HTERT RPE-1 (cell line): ENCODE results near the gene AP3D1.
"Not testable (repeated sequence)": the region's sequence is repeated elsewhere in the genome, so short reads cannot be mapped to it uniquely, and the experiment has no call there.

Experiments used
- in situ Hi-C: fragments of 300-500 bp; cut with MboI; formaldehyde crosslinking; loops from 4 replicates; pipeline ENCODE4 v1.14.3; 2020; ENCODE audit warnings: low sequenced_read_pairs

AP3D1 gene

GRCh38 chr19:2091926-2092525, 59.3 kb downstream of the AP3D1 start:
- in situ Hi-C loops, result not testable (repeated sequence)

DNA sequence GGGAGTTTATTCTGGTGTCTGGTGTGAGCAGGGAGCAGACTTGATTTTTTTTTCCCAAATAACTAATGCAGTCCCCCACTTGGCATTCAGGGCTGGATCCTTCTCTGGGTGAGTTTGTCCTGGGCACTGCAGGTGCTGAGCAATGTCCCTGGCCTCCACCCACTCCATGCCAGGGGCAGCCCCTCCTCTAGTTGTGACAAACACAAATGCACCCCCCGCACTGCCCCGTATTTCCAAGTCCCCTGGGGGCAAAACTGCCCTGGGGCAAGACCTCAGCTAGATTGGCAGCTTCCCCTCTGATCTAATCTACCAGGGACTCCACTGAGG, 61.7 kb downstream of the AP3D1 start:
- in situ Hi-C loops, result no loop called here

DNA sequence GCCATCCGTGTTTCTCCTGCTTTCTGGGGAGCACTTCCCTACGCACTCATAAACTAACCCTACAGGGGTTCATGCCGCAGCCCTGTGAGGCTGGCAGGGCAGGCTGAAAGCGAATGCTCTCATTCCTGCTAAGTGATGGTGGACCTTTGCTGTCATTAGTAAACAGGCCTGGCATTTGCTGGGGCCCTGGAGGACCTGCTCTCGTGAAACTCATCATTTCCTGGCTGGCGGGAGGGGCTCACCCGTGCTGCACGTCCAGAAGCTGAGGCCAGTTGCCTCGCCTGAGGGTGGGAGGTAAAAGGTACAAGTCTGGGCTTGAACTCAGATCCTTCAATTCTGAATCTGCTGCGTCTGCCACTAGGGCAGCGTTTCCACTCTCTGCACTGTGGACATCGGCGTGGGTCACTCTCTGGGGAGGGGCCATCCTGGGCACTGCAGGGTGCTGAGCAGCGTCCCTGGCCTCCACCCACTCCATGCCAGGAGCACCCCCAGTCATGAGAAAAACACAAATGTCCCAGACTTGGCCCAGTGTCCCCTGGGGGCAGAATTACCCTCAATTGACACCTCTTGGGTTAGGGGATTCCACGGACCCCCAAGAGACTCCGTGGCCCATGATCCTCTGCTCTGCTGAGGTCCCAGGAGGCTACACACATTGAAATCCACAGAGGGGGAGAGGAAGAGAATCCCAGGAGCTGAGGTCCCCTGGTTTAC, 62.2 kb downstream of the AP3D1 start:
- in situ Hi-C loops, result no loop called here

DNA sequence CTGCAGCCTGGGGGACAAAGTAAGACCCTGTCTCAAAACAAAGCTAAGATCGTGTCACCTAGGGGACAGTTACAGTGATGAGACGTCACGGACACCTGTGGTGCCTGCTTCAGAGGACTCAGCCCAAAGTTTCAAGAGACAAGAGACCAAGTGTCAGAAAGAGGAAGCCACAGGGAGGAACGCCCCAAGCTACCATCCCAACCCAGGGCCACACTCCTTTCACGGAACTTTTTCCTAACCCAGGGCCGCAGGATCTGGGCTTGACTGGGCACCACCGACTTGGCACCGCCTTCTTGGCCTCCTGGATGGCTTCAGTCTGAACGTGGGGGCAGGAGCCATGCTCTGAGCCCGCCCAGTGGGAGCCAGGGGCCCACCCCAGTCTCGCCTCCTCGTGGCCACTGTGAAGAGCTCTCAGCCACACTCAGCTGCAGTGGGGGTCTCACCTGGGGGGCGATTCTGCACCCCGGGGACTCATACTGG, 63.7 kb downstream of the AP3D1 start:
- in situ Hi-C loops, result no loop called here

- in situ Hi-C loops, result not testable (repeated sequence)
Observed at GRCh38 chr19:2086695-2087620, 64.4 kb downstream of the AP3D1 start.

DNA sequence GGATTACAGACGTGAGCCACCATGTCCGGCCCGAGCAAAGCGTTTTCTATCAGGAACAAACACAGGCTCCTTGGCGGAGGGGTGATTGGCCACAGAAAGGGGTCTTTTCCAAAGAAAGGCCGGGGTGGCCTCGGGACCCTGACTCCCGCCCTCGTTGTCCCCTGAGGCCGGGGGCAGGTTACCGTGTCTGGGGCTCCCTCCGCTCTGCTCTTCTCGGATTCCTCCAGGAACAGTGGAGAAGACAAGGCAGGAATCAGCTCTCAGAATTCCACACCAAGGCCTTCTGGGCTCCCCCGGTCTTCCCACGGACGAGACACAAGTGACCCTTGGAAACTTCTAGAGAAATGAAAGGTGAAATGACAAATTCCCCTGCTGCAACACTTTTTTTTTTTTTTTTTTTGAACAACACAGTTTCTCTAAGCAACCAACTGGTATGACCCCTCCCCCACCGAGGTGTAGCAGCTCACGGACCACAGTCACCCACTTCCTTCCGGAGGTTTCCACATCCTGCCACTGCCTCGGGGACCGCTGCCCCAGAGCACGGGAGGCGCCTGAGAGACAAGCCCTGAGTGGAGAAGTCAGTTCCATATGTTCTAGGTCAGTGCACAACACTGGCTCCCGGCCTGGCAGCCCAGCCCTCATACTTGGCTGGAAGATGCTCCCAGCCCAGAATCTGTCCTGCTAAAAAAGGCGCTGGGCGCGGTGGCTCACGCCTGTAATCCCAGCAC, 66.2 kb downstream of the AP3D1 start:
- in situ Hi-C loops, result no loop called here

GRCh38 chr19:2083174-2083854, 68.1 kb downstream of the AP3D1 start:
- in situ Hi-C loops, result no loop called here

GRCh38 chr19:2081873-2082810, 69.2 kb downstream of the AP3D1 start:
- in situ Hi-C loops, result no loop called here

- in situ Hi-C loops, result no loop called here
Observed at GRCh38 chr19:2080336-2080988, 70.9 kb downstream of the AP3D1 start.

- in situ Hi-C loops, result no loop called here
Observed at GRCh38 chr19:2079865-2080301, 71.5 kb downstream of the AP3D1 start.

GRCh38 chr19:2079076-2079864, 72.1 kb downstream of the AP3D1 start:
- in situ Hi-C loops, result no loop called here

- in situ Hi-C loops, result no loop called here
Observed at GRCh38 chr19:2077833-2078619, 73.3 kb downstream of the AP3D1 start.

- in situ Hi-C loops, result no loop called here
Observed at GRCh38 chr19:2077398-2077797, 74.0 kb downstream of the AP3D1 start.

- in situ Hi-C loops, result no loop called here
Observed at GRCh38 chr19:2076526-2076944, 74.8 kb downstream of the AP3D1 start.

DNA sequence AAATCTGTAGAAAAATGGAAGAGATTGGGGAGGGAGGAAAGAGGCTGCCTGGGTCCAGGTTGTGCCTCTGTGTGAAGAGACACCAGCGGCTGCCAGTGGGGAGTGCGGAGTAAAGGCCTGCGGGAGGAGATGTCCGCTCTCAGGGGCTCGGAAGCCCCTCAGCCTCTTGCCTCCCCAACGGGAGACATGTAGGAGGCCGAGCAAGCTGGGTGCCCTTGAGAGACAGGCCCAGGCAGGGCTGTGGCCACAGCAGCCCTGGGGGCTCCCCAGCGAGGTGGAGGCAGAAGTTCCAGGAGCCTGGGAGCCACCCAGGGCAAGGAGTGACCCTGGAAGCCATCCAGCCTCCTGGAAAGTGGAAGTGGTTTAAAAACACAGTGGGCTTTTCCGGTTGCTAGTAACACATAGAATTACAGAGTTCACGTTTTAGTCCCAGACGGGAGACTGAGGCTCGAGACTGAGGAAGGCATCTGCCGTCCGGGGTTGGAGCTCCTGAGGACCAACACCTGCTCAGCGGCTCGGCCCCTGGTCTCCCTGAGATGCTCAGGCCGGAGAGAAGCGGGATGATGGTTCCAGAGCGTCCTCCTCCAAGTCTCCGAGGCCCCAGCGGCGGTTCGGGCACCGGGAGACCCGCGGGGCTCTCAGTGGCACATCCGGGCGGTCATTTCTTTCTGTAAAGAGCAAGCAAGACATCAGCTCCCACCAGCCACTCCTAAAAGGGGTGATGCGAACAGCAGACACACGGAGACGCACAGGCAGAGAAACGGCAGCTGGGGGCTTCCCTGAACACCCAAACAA, 78.4 kb downstream of the AP3D1 start:
- in situ Hi-C loops, result no loop called here

GRCh38 chr19:2070986-2071673, 80.2 kb downstream of the AP3D1 start:
- in situ Hi-C loops, result no loop called here
